Skeletal muscle tissue (tissue), 4 donors: Measurements from ENCODE around the gene SLC5A12. TPM values are rescaled to one million over a fixed set of nuclear protein-coding genes. Genes with fewer than 3 reads are reported as not detected.

Experiments
- H3K27ac ChIP-seq: one replicate; pipeline ENCODE4 v1.7.0; 2013; ENCODE audit warnings: mild to moderate bottlenecking, low read depth, low read length, inconsistent platforms
- H3K27me3 ChIP-seq, 3 donors: one replicate each; pipeline ENCODE4 v1.7.0; 2013; ENCODE audit warnings: low read length in 3 of 3; ENCODE audit not compliant: control insufficient read depth in 3 of 3, insufficient read depth in 3 of 3
- H3K36me3 ChIP-seq, 3 donors: one replicate each; pipeline ENCODE4 v1.7.0; 2013; ENCODE audit warnings: low read length in 3 of 3; ENCODE audit not compliant: control insufficient read depth in 3 of 3, insufficient read depth in 3 of 3
- H3K4me1 ChIP-seq, 3 donors: one replicate each; pipeline ENCODE4 v1.7.0; 2013; ENCODE audit warnings: low read length in 3 of 3, mild to moderate bottlenecking in 3 of 3; ENCODE audit not compliant: control insufficient read depth in 3 of 3, insufficient read depth in 3 of 3
- H3K4me3 ChIP-seq, 3 donors: one replicate each; pipeline ENCODE4 v1.7.0; 2013; ENCODE audit warnings: low read length in 3 of 3
- H3K9ac ChIP-seq, 3 donors: one replicate each; pipeline ENCODE4 v1.7.0; 2013; ENCODE audit warnings: low read length in 3 of 3, mild to moderate bottlenecking in 3 of 3, moderate library complexity in 2 of 3, low read depth in 1 of 3
- H3K9me3 ChIP-seq, 3 donors: one replicate each; pipeline ENCODE4 v1.7.0; 2013; ENCODE audit warnings: low read length in 3 of 3; ENCODE audit not compliant: control insufficient read depth in 3 of 3
- total RNA-seq: library from RNA; depleted of rRNA; stranded (reverse); fragments of >200 nt; gene quantifications from one replicate; pipeline ENCODE4 v1.2.3, GENCODE V29; 2014
- donor health status: Osteomylitis.

The SLC5A12 gene
- total RNA-seq, 1 donor from 2014 or later, result not detected

DNA sequence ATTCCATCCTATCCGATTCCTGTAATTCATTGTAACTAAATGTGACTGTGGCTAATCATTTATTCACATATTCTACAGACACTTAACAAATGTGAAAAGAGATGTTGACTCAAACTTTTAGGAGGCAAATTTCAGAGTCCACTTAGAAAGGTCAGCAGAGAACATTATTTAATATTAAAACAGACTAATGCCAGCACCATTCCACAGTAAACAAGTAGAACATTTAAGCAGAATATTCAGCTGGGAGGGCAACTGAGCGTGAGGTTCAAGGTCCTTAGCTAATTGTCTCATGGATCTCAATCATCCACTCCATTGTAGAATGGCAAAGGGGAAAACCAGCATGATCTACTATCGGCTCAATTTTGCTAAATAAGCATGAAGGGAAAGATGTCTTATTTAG, 5.1 kb upstream of the SLC5A12 start:
- no peaks in the 10 kb centered on the region for H3K9me3 ChIP-seq
- H3K9ac ChIP-seq, result no peak overlapping the region
- no peaks in the 10 kb centered on the region for H3K36me3 ChIP-seq
- H3K4me3 ChIP-seq, result no peak overlapping the region
- no peaks in the 10 kb centered on the region for H3K27me3 ChIP-seq
- no peak overlapping the region for H3K27ac ChIP-seq
- H3K4me1 ChIP-seq, result no peaks in the 10 kb centered on the region

DNA sequence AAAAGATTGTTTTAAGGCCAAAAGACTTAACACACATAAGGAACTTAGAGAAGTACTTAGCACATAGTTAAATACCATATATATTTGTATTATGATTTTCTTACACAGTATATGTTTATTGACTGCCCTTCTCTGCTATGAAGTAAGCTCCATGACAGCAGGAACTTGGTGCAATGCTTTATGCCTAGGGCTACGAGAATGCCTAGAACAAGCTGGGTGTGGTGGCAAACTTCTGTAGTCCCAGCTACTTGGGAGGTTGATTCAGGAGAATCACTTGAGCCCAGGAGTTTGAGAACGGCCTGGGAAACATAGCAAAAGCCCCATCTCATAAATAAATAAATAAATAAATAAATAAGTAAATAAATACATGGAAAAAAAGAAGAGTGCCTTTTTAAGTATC, 1.9 kb downstream of the SLC5A12 start:
- Histone ChIP-seq H3K36me3 (no peaks in the 10 kb centered on the region), H3K27ac (no peak overlapping the region), H3K9me3 (no peaks in the 10 kb centered on the region), H3K27me3 (no peaks in the 10 kb centered on the region), H3K4me3 (no peak overlapping the region), H3K4me1 (no peaks in the 10 kb centered on the region), H3K9ac (no peak overlapping the region)

DNA sequence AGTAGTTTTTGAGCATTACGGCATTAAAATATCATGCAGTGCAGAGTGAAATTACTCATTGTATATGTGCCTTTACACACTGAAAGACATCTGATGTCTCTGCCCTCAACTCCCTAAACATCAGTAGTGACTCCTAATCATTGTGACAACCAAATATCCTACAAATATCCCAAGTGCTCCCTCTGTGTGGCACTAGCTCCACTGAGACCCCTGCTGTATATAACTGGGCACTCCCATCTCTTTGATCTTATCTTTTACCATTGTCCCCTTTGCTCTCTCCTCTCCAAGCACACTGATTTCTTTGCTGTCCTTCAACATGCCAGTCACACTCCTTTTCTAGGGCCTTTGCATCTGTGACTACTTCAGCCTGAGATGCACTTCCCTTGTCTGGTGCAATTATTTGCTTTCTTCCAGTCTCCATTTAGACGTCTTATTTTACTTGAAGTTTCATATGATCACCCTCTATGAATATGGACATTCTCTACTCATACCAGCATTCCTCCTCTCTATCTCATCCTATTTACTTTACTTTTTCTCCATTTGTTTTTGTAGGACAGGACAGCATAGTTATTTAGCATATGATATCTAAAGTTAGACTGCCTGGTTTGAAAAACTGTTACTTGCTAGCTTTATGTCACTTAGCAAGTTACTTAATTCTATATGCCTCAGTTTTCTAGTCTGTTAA, 2.4 kb downstream of the SLC5A12 start:
- Histone ChIP-seq H3K27ac (no peak overlapping the region), H3K27me3 (no peaks in the 10 kb centered on the region), H3K9ac (no peak overlapping the region), H3K4me1 (no peaks in the 10 kb centered on the region), H3K9me3 (no peaks in the 10 kb centered on the region), H3K4me3 (no peak overlapping the region), H3K36me3 (no peaks in the 10 kb centered on the region)

DNA sequence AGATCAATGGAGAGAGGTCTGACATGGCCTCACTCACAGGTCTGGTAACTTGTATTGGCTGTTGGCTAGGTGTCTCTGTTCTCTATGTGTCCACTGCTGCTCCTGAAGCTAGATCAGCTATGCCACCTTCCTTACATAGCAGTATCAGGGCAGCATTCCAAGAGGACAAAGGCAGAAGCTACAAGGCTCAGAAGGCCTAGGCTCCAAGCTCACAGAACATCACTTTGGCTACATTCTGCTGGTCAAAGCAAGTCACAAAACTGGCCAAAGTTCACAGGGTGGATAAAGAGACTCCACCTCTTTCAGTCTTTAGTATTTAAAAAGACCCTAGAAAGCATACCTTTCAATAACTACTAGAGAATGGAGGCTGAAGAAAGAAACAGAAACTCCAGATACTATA, 4.1 kb downstream of the SLC5A12 start:
- H3K27ac ChIP-seq, result no peak overlapping the region
- H3K36me3 ChIP-seq, result no peaks in the 10 kb centered on the region
- H3K4me1 ChIP-seq, result no peaks in the 10 kb centered on the region
- H3K9me3 ChIP-seq, result no peaks in the 10 kb centered on the region
- H3K9ac ChIP-seq, result no peak overlapping the region
- H3K4me3 ChIP-seq, result no peak overlapping the region
- no peaks in the 10 kb centered on the region for H3K27me3 ChIP-seq

DNA sequence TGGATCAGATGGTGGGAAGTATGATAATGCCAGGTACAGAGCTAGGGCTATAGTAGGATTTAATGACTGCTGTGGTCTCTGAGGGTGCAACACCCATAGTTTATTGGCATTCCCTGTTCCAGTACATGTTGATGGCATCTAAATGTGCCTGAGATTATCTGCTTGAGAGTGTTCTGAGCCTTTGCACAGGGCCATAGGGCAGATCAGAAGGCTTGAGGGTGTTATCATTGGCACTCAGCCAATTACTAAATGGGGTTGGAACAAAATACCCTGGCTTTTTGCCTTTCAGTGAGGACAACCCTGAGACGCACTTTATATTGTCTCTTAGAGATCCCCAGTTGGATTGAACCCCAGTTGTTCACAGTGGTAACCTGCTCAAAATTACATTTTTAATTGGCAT, 6.7 kb downstream of the SLC5A12 start:
- H3K4me1 ChIP-seq, result no peaks in the 10 kb centered on the region
- no peaks in the 10 kb centered on the region for H3K27me3 ChIP-seq
- H3K9me3 ChIP-seq, result no peaks in the 10 kb centered on the region
- no peaks in the 10 kb centered on the region for H3K36me3 ChIP-seq
- no peak overlapping the region for H3K9ac ChIP-seq
- H3K4me3 ChIP-seq, result no peak overlapping the region
- no peak overlapping the region for H3K27ac ChIP-seq

DNA sequence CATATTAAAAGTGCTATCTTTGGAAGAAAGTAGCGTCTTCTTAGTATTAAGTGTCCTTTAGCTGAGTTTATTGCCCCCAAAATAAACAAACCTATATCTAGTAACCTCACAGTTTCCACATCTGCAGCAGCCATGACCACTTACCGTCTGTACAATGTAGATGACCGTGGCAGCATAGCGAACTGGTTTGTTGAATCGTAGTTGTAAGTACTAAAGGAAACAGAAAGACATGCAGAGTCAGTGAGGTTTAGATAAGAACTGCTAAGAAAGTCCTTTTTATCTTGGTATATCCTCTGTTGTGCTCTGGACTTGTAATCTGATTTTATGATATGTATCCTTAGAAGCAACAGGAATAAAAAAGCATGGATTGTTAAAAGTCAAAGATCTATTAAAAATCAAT, 9.4 kb downstream of the SLC5A12 start:
- Histone ChIP-seq H3K27ac (no peak overlapping the region), H3K4me1 (no peaks in the 10 kb centered on the region), H3K9me3 (no peaks in the 10 kb centered on the region), H3K27me3 (no peaks in the 10 kb centered on the region), H3K36me3 (no peaks in the 10 kb centered on the region), H3K9ac (no peak overlapping the region), H3K4me3 (no peak overlapping the region)

DNA sequence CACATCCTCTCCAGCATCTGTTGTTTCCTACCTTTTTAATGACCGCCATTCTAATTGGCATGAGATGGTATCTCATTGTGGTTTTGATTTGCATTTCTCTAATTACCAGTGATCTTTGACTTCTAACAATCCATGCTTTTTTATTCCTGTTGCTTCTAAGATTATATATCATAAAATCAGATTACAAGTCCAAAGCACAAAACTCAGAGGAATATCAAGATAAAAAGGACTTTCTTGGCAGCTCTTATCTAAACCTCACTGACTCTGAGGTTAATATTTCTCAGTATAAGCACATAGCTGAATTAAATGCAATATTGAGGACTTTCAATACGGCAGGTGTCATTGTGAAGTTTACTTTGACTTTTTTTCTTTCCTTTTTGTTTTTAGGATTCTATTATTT, 11.4 kb downstream of the SLC5A12 start:
- H3K27ac ChIP-seq, result no peak overlapping the region
- no peaks in the 10 kb centered on the region for H3K36me3 ChIP-seq
- H3K4me3 ChIP-seq, result no peak overlapping the region

DNA sequence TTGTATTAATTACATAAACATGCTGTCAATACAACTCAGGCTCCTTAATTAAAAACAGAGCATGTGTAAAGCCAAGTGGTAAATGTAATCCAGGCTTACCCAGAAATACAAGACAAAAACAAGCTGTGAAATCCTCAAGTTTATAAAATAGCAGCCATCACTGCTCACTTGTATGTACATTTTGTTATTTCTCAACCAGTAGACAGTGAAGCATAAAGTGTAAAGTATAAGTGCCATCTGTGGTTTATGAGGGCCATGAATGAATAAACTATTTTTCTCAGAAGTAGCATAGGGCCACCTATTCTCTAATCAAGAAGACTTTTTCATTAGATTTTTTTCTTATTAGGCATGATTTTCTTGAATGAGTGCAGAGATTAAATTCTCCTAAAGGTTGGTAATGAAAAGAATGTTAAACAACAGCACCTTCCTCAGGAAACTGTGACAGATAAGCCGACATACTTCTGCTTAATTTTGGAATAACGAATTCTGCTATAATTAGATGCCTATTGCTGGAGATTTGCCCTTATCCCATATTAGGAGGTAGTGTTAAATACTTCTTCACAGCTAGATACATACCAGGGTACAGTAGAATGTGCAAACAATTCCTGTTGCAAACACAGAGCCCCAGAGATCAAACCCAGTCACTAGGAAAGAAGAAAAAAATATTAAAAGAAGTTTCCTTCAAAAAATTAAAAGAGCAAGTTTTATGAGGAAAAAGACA, 13.0 kb downstream of the SLC5A12 start:
- Histone ChIP-seq H3K9me3 (no peaks in the 10 kb centered on the region), H3K27ac (no peak overlapping the region), H3K27me3 (no peaks in the 10 kb centered on the region), H3K36me3 (no peaks in the 10 kb centered on the region), H3K4me3 (no peak overlapping the region), H3K9ac (no peak overlapping the region), H3K4me1 (no peaks in the 10 kb centered on the region)

More for the DNA sequence above, 11.4 kb downstream of the SLC5A12 start:
- no peaks in the 10 kb centered on the region for H3K27me3 ChIP-seq
- no peaks in the 10 kb centered on the region for H3K4me1 ChIP-seq
- no peak overlapping the region for H3K9ac ChIP-seq
- no peaks in the 10 kb centered on the region for H3K9me3 ChIP-seq

DNA sequence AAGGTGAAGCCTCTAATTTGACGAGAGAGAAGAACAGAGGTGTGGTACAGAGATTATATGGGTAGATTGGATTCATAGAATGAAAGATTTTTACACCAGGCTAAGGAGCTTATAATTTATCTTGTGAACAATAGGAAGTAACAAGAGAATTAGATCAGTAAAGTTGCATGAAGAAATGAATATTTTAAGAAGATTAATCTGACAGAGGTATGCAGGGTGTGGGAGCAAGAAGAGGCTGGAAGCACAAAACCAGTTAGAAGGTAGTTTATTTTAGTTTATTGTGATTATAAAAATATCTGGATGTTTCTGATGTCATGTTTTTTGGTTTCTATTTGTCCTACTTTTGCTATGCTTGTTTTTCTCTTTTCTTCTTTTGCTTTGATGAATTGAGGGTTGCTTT, 15.7 kb downstream of the SLC5A12 start:
- Histone ChIP-seq H3K27ac (no peak overlapping the region), H3K4me1 (no peaks in the 10 kb centered on the region), H3K36me3 (no peaks in the 10 kb centered on the region), H3K27me3 (no peaks in the 10 kb centered on the region), H3K9me3 (no peaks in the 10 kb centered on the region), H3K9ac (no peak overlapping the region), H3K4me3 (no peak overlapping the region)

DNA sequence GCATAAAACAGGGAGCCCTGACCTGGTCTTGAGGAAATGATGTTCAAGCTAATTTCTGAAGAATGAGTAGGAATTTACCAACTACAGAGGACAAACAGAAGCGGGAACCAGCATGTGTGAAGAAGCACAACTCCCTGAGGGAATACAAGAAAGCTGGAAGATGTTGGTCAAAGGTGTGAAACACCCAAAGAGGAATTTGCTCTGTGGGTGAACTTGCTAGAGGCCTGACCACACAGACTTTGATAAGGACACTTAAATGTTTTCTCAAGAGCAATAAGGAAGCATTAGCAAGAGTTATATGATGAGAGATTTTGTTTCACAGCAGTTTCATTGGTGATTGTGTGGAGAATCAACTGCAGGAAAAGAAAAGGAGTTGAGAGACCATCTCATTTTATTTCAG, 17.6 kb downstream of the SLC5A12 start:
- no peaks in the 10 kb centered on the region for H3K9me3 ChIP-seq
- H3K4me1 ChIP-seq, result no peaks in the 10 kb centered on the region
- no peaks in the 10 kb centered on the region for H3K27me3 ChIP-seq
- H3K27ac ChIP-seq, result no peak overlapping the region
- H3K9ac ChIP-seq, result no peak overlapping the region
- no peaks in the 10 kb centered on the region for H3K36me3 ChIP-seq
- no peak overlapping the region for H3K4me3 ChIP-seq
